Keratinocyte (primary cell): ENCODE measurements around the gene NRP2. TPM values are rescaled to one million over a fixed set of nuclear protein-coding genes. Genes with fewer than 3 reads are reported as not detected.

Experiments
- DNase-seq: peaks from one replicate; pipeline ENCODE4 v3.0.0-alpha.2; 2011; ENCODE audit warnings: low read depth, missing footprints, low spot score
- FAIRE-seq: peaks from 2 replicates; lab custom pipeline; 2011; peaks lifted over from hg19 to GRCh38; lab: Jason Lieb, UNC
- H2AFZ ChIP-seq: 2 replicates; pipeline ENCODE4 v1.6.0; 2012; ENCODE audit warnings: low read length, control low read depth, inconsistent platforms; ENCODE audit not compliant: control insufficient read depth
- H3K27ac ChIP-seq: 2 replicates; pipeline ENCODE4 v1.5.1; 2011; ENCODE audit warnings: low read length; ENCODE audit not compliant: control insufficient read depth, insufficient read depth
- H3K27me3 ChIP-seq: 3 replicates; pipeline ENCODE4 v1.6.0; 2011; ENCODE audit warnings: low read length; ENCODE audit not compliant: control insufficient read depth, insufficient read depth; ENCODE audit errors: extremely low read depth
- H3K36me3 ChIP-seq, 2 experiments: 2 replicates in 1 of 2; 3 replicates in 1 of 2; pipeline ENCODE4 v1.5.1; 2011; ENCODE audit warnings: low read length in 2 of 2, mild to moderate bottlenecking in 1 of 2; ENCODE audit not compliant: control insufficient read depth in 2 of 2, insufficient read depth in 2 of 2; ENCODE audit errors: extremely low read depth in 1 of 2
- H3K4me1 ChIP-seq: 3 replicates; pipeline ENCODE4 v1.5.1; 2011; ENCODE audit warnings: low read length; ENCODE audit not compliant: control insufficient read depth, insufficient read depth; ENCODE audit errors: extremely low read depth
- H3K4me2 ChIP-seq: 3 replicates; pipeline ENCODE4 v1.6.0; 2011; ENCODE audit warnings: low read depth, low read length; ENCODE audit not compliant: control insufficient read depth, insufficient read depth; ENCODE audit errors: extremely low read depth
- H3K4me3 ChIP-seq, 3 experiments: fragments of 200-600 bp in 1 of 3; sonication (generic) in 1 of 3; 2 replicates in 2 of 3; 3 replicates in 1 of 3; pipeline ENCODE4 v1.5.1; 2011 to 2016; ENCODE audit warnings: low read length in 3 of 3, mild to moderate bottlenecking in 3 of 3, control low read depth in 2 of 3, inconsistent platforms in 1 of 3, low read depth in 1 of 3, mixed read lengths in 1 of 3, mixed run types in 1 of 3, moderate library complexity in 1 of 3; ENCODE audit not compliant: control insufficient read depth in 2 of 3, insufficient read depth in 2 of 3; ENCODE audit errors: extremely low read depth in 1 of 3
- H3K79me2 ChIP-seq: 2 replicates; pipeline ENCODE4 v1.6.0; 2012; ENCODE audit warnings: low read length; ENCODE audit not compliant: control insufficient read depth, insufficient read depth
- H3K9ac ChIP-seq: 3 replicates; pipeline ENCODE4 v1.6.0; 2011; ENCODE audit warnings: low read length; ENCODE audit not compliant: control insufficient read depth, insufficient read depth; ENCODE audit errors: extremely low read depth
- H3K9me1 ChIP-seq: 3 replicates; pipeline ENCODE4 v1.6.0; 2011; ENCODE audit warnings: low read length; ENCODE audit not compliant: control insufficient read depth, insufficient read depth; ENCODE audit errors: extremely low read depth
- H3K9me3 ChIP-seq: 2 replicates; pipeline ENCODE4 v1.5.1; 2012; ENCODE audit warnings: low read depth, low read length; ENCODE audit not compliant: control insufficient read depth
- H4K20me1 ChIP-seq: 3 replicates; pipeline ENCODE4 v1.6.0; 2011; ENCODE audit warnings: low read length; ENCODE audit not compliant: control insufficient read depth, insufficient read depth; ENCODE audit errors: extremely low read depth
- EZH2 ChIP-seq: IDR thresholded peaks from one replicate; pipeline ENCODE4 v1.6.1; 2012; ENCODE audit warnings: inconsistent platforms, mild to moderate bottlenecking, low read length, moderate library complexity
- dilution Hi-C: fragments of 300-500 bp; cut with MboI; formaldehyde crosslinking; loops from one replicate; pipeline ENCODE4 v1.7.0; 2020; ENCODE audit warnings: low sequenced_read_pairs; ENCODE audit not compliant: extremely low pct_ligation_motif_present
- polyA plus RNA-seq, 5 experiments: library from polyadenylated mRNA; depleted of rRNA in 3 of 5; stranded (reverse) in 3 of 5; stranded (forward) in 1 of 5; unstranded in 1 of 5; fragments of >200 nt; gene quantifications; 1 replicate in 1 of 5; 2 replicates in 3 of 5; 3 replicates in 1 of 5; pipeline versions ENCODE4 v1.2.1 to v1.2.3, GENCODE V29; 2011 to 2012; ENCODE audit warnings: missing spikeins in 2 of 5, low read depth in 1 of 5, low replicate concordance in 1 of 5
- TF ChIP-seq, protein P1 (sequence below), 3 experiments: IDR thresholded peaks in 1 of 3; conservative IDR thresholded peaks in 1 of 3; optimal IDR thresholded peaks in 1 of 3; 2 replicates in 2 of 3; 3 replicates in 1 of 3; pipeline versions ENCODE3 to v1.5.1; 2011; ENCODE audit warnings: low read length in 3 of 3, mild to moderate bottlenecking in 3 of 3, moderate library complexity in 2 of 3, control low read depth in 1 of 3, inconsistent platforms in 1 of 3; ENCODE audit not compliant: insufficient read depth in 2 of 3; ENCODE audit errors: extremely low read depth in 1 of 3

Gene NRP2
- polyA plus RNA-seq, 1 donor (not counting 4 experiments of a cell fraction or from before 2014, with no cell fraction given), result 20.6 TPM

DNA sequence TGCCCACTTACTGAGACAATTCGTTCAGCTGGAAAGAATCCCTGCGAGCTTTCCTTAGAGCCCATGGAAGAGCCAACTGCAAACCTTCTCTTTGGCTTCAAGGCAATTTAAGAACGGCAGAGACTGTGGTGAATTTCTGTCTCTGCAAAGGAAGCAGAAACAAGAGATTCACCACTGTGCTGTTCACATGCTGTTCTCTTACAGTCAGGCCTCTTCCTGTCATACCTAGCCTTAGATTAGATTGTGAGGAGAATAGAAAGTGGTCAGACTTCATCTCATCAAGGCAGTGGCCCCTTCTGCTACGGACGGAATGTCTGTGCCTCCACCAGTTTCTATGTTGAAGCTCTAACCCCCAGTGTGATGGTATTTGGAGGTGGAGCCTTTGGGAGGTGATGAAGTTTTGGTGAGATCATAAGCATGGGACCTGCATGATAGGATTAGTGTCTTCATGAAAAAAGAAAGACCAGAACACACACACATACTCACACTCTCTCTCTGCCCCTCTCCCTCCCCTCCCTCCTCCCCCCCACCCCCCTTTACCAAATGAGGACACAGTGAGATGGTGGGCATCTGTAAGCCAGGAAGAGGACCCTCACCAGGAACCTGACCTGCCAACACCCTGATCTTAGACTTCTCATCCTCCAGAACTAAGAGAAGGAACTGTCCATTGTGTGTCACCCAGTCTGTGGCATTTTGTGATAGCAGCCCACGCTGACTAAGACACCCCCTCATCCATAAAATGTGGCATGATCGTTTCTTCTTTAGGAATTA lies 45.6 kb upstream of the NRP2 start:
- Histone ChIP-seq H3K4me3 (no peak overlapping the region), H3K36me3 (no peaks in the 10 kb centered on the region), H3K4me2 (no peak overlapping the region), H3K9me3 (no peaks in the 10 kb centered on the region), H3K9me1 (no peaks in the 10 kb centered on the region), H3K4me1 (no peaks in the 10 kb centered on the region), H3K27me3 (no peaks in the 10 kb centered on the region), H3K79me2 (no peaks in the 10 kb centered on the region), H2AFZ (no peak overlapping the region), H4K20me1 (no peaks in the 10 kb centered on the region), H3K27ac (no peak overlapping the region), H3K9ac (no peak overlapping the region)
- FAIRE-seq (no peak), DNase-seq (no peak)
- no peak for TF ChIP-seq EZH2
- TF ChIP-seq, protein P1, sequence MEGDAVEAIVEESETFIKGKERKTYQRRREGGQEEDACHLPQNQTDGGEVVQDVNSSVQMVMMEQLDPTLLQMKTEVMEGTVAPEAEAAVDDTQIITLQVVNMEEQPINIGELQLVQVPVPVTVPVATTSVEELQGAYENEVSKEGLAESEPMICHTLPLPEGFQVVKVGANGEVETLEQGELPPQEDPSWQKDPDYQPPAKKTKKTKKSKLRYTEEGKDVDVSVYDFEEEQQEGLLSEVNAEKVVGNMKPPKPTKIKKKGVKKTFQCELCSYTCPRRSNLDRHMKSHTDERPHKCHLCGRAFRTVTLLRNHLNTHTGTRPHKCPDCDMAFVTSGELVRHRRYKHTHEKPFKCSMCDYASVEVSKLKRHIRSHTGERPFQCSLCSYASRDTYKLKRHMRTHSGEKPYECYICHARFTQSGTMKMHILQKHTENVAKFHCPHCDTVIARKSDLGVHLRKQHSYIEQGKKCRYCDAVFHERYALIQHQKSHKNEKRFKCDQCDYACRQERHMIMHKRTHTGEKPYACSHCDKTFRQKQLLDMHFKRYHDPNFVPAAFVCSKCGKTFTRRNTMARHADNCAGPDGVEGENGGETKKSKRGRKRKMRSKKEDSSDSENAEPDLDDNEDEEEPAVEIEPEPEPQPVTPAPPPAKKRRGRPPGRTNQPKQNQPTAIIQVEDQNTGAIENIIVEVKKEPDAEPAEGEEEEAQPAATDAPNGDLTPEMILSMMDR (optimal IDR thresholded peaks at IDR 0.05 in 1 of 3, IDR thresholded peaks at IDR 0.05 in 1 of 3, conservative IDR thresholded peaks at IDR 0.05 in 1 of 3; ENCODE audit: extremely low read depth in 1 of 3, insufficient read depth in 2 of 3, low read length in 3 of 3), result no peak
- dilution Hi-C loops, result no loop called here

DNA sequence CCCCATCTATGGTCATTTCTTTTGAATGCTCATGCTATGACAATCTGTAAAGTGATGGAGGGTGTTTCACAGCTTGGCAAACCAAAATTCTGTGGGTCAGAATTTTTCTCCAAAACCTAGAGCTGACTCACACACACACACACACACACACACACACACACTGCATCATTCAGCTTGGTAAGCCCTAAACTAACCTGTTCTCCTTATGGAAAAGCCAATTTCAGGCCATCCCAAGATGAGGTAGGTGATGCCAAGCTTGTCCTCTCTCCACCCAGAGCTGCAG lies 45.0 kb upstream of the NRP2 start:
- no peak for FAIRE-seq
- Histone ChIP-seq H3K9me1 (no peaks in the 10 kb centered on the region), H3K27ac (no peak overlapping the region), H3K79me2 (no peaks in the 10 kb centered on the region), H3K4me1 (no peaks in the 10 kb centered on the region), H3K27me3 (no peaks in the 10 kb centered on the region), H3K36me3 (no peaks in the 10 kb centered on the region), H3K9ac (no peak overlapping the region), H2AFZ (no peak overlapping the region), H4K20me1 (no peaks in the 10 kb centered on the region), H3K4me2 (no peak overlapping the region), H3K4me3 (no peak overlapping the region), H3K9me3 (no peaks in the 10 kb centered on the region)
- no peak for DNase-seq
- TF ChIP-seq EZH2, result no peak
- TF ChIP-seq, protein P1 (optimal IDR thresholded peaks at IDR 0.05 in 1 of 3, IDR thresholded peaks at IDR 0.05 in 1 of 3, conservative IDR thresholded peaks at IDR 0.05 in 1 of 3; ENCODE audit: extremely low read depth in 1 of 3, insufficient read depth in 2 of 3, low read length in 3 of 3), result no peak
- dilution Hi-C loops, result no loop called here
